ENCODE results near the gene TNNI3K.

DNA sequence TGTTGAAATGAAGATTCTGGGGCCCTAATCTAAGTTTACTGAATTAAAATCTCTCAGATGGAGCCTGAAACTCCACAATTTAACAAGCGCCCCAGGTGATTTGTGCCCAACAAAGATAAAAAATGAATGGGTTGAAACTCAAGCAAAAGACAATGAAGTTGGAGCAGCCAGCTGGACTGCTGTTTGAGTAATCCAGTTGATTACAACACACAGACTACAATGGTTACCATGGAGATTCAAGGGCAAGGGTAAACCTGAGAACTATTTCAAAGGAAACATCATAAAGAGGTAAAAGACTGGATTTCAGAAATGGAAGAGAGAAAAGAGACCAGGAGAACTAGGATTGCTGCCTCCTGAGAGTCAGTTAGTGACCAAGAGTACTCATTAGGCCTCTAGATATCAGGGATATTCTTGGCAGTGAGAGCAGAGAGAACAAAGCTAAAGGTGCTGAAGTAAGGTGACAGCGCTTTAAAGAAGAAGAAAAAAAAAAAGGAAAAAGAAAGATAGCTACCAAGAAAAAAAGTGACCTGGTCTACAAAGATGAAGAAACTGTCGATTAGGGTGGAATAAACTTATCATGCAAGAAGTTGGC, 232.7 kb downstream of the TNNI3K start:
- TF ChIP-seq, protein P1, sequence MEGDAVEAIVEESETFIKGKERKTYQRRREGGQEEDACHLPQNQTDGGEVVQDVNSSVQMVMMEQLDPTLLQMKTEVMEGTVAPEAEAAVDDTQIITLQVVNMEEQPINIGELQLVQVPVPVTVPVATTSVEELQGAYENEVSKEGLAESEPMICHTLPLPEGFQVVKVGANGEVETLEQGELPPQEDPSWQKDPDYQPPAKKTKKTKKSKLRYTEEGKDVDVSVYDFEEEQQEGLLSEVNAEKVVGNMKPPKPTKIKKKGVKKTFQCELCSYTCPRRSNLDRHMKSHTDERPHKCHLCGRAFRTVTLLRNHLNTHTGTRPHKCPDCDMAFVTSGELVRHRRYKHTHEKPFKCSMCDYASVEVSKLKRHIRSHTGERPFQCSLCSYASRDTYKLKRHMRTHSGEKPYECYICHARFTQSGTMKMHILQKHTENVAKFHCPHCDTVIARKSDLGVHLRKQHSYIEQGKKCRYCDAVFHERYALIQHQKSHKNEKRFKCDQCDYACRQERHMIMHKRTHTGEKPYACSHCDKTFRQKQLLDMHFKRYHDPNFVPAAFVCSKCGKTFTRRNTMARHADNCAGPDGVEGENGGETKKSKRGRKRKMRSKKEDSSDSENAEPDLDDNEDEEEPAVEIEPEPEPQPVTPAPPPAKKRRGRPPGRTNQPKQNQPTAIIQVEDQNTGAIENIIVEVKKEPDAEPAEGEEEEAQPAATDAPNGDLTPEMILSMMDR (IDR thresholded peaks at IDR 0.05; ENCODE audit: low read depth, low read length, poor library complexity, severe bottlenecking): no peak
- no peak for TF ChIP-seq EZH2phosphoT487 (IDR thresholded peaks at IDR 0.05; ENCODE audit: borderline replicate concordance, low read length)

Data from DOHH2 (cell line).